ENCODE measurements around the gene PROM1.
A peak's percentile ranks its signal among the peaks of the same experiment; 100 is the strongest.

Gene PROM1

DNA sequence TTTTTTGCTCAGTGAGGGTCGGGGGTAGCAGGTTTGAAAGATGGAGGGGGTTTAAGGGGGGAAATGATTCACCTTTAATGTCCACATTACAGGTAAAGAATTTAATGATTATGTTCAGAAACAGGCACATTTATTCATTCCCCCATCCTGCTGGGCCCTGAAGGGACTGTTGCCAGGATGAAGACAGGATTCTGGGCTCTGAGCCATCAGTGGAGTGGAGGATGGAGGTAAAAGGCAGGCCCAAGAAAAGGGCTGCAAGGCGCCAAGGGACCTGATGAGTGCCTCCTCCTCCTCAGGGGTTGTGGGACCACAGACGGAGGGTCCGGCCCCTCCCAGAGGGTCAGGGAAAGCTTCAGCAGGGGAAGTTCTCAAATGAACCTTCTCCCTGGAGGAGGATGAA, 40.4 kb upstream of the PROM1 start:
- no peak overlapping the region for H3K4me3 ChIP-seq (ENCODE audit: low read depth in 1 of 2, low read length in 2 of 2)
- H3K79me2 ChIP-seq (ENCODE audit: insufficient read depth, low read length) = no peaks in the 10 kb centered on the region
- H3K27ac ChIP-seq (ENCODE audit: low read length) = no peak overlapping the region
- H3K9me3 ChIP-seq (ENCODE audit: insufficient read depth, low read length, severe bottlenecking) = no peaks in the 10 kb centered on the region
- no peak for TF ChIP-seq EZH2 (IDR thresholded peaks at IDR 0.05; ENCODE audit: borderline replicate concordance, low read depth, low read length, severe bottlenecking)
- TF ChIP-seq, protein P1, sequence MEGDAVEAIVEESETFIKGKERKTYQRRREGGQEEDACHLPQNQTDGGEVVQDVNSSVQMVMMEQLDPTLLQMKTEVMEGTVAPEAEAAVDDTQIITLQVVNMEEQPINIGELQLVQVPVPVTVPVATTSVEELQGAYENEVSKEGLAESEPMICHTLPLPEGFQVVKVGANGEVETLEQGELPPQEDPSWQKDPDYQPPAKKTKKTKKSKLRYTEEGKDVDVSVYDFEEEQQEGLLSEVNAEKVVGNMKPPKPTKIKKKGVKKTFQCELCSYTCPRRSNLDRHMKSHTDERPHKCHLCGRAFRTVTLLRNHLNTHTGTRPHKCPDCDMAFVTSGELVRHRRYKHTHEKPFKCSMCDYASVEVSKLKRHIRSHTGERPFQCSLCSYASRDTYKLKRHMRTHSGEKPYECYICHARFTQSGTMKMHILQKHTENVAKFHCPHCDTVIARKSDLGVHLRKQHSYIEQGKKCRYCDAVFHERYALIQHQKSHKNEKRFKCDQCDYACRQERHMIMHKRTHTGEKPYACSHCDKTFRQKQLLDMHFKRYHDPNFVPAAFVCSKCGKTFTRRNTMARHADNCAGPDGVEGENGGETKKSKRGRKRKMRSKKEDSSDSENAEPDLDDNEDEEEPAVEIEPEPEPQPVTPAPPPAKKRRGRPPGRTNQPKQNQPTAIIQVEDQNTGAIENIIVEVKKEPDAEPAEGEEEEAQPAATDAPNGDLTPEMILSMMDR (IDR thresholded peaks at IDR 0.05; ENCODE audit: borderline replicate concordance, extremely low read depth, low read length, poor library complexity, severe bottlenecking) = no peak
- ATAC-seq (ENCODE audit: insufficient read depth, low read depth) = no peak
- H3K9ac ChIP-seq (ENCODE audit: low read depth, low read length) = no peak overlapping the region
- peaks cover 24% of the 10 kb centered on the region for H3K27me3 ChIP-seq (ENCODE audit: insufficient read depth, low read length, poor library complexity)
- H3K36me3 ChIP-seq (ENCODE audit: insufficient read depth, low read length) = no peaks in the 10 kb centered on the region
- no peaks in the 10 kb centered on the region for H4K20me1 ChIP-seq (ENCODE audit: insufficient read depth, low read length)
- no peak overlapping the region for H2AFZ ChIP-seq (ENCODE audit: low read depth, low read length)
- no peak for DNase-seq
- no peaks in the 10 kb centered on the region for H3K4me1 ChIP-seq (ENCODE audit: insufficient read depth, low read length)
- H3K4me2 ChIP-seq (ENCODE audit: insufficient read depth, low read length) = no peak overlapping the region

DNA sequence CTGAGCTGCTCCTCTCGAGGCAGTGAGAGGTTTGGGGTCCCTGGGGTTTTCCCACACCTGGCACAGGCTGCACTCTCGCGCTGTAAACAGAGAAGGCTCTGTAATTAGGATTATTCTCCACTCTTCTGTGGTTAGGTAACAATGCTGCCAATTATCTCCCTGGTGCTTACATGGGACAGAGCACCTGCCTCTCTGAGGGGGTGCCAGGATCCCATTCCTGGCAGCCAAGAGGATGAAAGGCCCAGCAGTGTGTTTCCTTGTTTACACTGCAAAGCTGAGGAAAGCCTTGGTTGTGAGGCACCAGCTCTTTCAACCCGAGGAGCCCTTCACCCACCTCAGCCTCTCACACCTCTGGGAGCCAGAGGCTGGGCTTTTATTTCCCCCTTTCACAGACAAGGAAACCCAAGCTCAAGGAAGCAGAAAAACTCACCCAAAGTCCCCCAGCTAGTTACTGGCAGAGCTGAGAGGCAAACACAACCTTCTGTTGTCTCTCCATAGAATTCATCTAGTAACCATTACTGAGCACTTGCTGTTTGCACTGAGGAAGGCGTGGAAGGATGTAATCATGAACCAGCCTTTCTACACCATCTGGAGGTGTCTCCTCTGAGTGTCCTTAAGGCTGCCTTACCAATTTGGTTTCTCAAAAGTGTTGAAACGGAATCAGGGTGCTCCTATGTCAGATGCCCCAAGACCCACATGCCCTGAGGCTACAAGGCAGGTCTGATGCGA, 39.7 kb upstream of the PROM1 start:
- DNase-seq (no peak), ATAC-seq (ENCODE audit: insufficient read depth, low read depth) (peak; percentile 15; the same call in 1 of the 3 replicates)
- H3K9ac ChIP-seq (ENCODE audit: low read depth, low read length) = no peak overlapping the region
- no peaks in the 10 kb centered on the region for H3K36me3 ChIP-seq (ENCODE audit: insufficient read depth, low read length)
- TF ChIP-seq, protein P1 (IDR thresholded peaks at IDR 0.05; ENCODE audit: borderline replicate concordance, extremely low read depth, low read length, poor library complexity, severe bottlenecking) = no peak
- TF ChIP-seq EZH2 (IDR thresholded peaks at IDR 0.05; ENCODE audit: borderline replicate concordance, low read depth, low read length, severe bottlenecking) = no peak
- H3K27ac ChIP-seq (ENCODE audit: low read length) = no peak overlapping the region
- no peaks in the 10 kb centered on the region for H3K79me2 ChIP-seq (ENCODE audit: insufficient read depth, low read length)
- peaks cover 24% of the 10 kb centered on the region for H3K27me3 ChIP-seq (ENCODE audit: insufficient read depth, low read length, poor library complexity)
- no peaks in the 10 kb centered on the region for H3K9me3 ChIP-seq (ENCODE audit: insufficient read depth, low read length, severe bottlenecking)
- H3K4me2 ChIP-seq (ENCODE audit: insufficient read depth, low read length) = no peak overlapping the region
- H2AFZ ChIP-seq (ENCODE audit: low read depth, low read length) = no peak overlapping the region
- H3K4me3 ChIP-seq (ENCODE audit: low read depth in 1 of 2, low read length in 2 of 2) = no peak overlapping the region
- H3K4me1 ChIP-seq (ENCODE audit: insufficient read depth, low read length) = no peaks in the 10 kb centered on the region
- H4K20me1 ChIP-seq (ENCODE audit: insufficient read depth, low read length) = no peaks in the 10 kb centered on the region

DNA sequence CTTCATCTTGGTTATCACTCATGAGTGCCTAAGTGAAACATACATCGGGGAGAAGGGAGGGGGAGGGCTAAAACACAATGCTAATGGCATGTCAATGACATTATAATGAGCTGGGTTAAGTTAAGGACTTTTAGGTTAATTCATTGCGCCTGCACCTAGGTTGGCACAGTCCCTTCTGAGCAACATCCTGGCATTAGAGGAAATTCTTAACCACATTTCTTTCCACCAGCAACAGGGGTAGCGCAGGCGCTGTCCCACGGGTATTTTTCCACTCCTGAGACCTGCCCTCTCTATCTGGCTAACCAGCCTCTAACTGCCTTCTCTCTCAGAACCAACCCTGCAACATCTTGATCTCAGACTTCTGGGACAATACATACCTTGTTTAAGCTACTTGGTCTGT, 39.0 kb upstream of the PROM1 start:
- peak; percentile 66 for ATAC-seq (ENCODE audit: insufficient read depth, low read depth)
- no peak overlapping the region for H3K4me3 ChIP-seq (ENCODE audit: low read depth in 1 of 2, low read length in 2 of 2)
- no peaks in the 10 kb centered on the region for H4K20me1 ChIP-seq (ENCODE audit: insufficient read depth, low read length)
- H3K4me2 ChIP-seq (ENCODE audit: insufficient read depth, low read length) = no peak overlapping the region
- no peaks in the 10 kb centered on the region for H3K79me2 ChIP-seq (ENCODE audit: insufficient read depth, low read length)
- no peak overlapping the region for H2AFZ ChIP-seq (ENCODE audit: low read depth, low read length)
- no peak overlapping the region for H3K9ac ChIP-seq (ENCODE audit: low read depth, low read length)
- H3K4me1 ChIP-seq (ENCODE audit: insufficient read depth, low read length) = no peaks in the 10 kb centered on the region
- peaks cover 19% of the 10 kb centered on the region for H3K27me3 ChIP-seq (ENCODE audit: insufficient read depth, low read length, poor library complexity)
- no peaks in the 10 kb centered on the region for H3K36me3 ChIP-seq (ENCODE audit: insufficient read depth, low read length)
- no peak overlapping the region for H3K27ac ChIP-seq (ENCODE audit: low read length)
- peak; percentile 19 for DNase-seq
- no peaks in the 10 kb centered on the region for H3K9me3 ChIP-seq (ENCODE audit: insufficient read depth, low read length, severe bottlenecking)
- TF ChIP-seq EZH2 (IDR thresholded peaks at IDR 0.05; ENCODE audit: borderline replicate concordance, low read depth, low read length, severe bottlenecking) = no peak

DNA sequence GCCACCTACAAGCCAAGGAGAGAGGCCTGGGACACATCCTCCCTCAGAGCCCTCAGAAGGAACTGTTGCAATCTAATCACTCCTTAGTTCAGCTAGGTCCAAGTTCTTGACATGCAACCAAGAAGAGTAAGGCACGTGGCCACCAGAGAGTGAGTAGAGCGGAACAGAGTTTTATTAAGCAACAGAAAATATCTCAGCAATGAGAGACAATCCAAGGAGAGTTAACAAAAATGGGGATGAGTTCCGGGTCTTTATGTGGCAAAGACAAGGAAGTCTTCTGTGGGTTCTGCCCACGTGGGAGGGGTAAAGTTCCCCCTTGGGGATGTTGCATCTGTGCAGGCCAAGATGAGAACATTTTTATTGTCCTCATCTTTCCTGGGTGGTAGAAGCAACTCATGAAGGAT, 38.5 kb upstream of the PROM1 start:
- no peak overlapping the region for H2AFZ ChIP-seq (ENCODE audit: low read depth, low read length)
- no peak overlapping the region for H3K9ac ChIP-seq (ENCODE audit: low read depth, low read length)
- ATAC-seq (ENCODE audit: insufficient read depth, low read depth) = no peak
- no peaks in the 10 kb centered on the region for H3K79me2 ChIP-seq (ENCODE audit: insufficient read depth, low read length)
- H3K9me3 ChIP-seq (ENCODE audit: insufficient read depth, low read length, severe bottlenecking) = no peaks in the 10 kb centered on the region
- no peaks in the 10 kb centered on the region for H4K20me1 ChIP-seq (ENCODE audit: insufficient read depth, low read length)
- no peaks in the 10 kb centered on the region for H3K4me1 ChIP-seq (ENCODE audit: insufficient read depth, low read length)
- no peak for DNase-seq
- TF ChIP-seq, protein P1 (IDR thresholded peaks at IDR 0.05; ENCODE audit: borderline replicate concordance, extremely low read depth, low read length, poor library complexity, severe bottlenecking) = no peak
- no peak for TF ChIP-seq EZH2 (IDR thresholded peaks at IDR 0.05; ENCODE audit: borderline replicate concordance, low read depth, low read length, severe bottlenecking)
- no peak overlapping the region for H3K4me3 ChIP-seq (ENCODE audit: low read depth in 1 of 2, low read length in 2 of 2)
- no peak overlapping the region for H3K27ac ChIP-seq (ENCODE audit: low read length)
- H3K27me3 ChIP-seq (ENCODE audit: insufficient read depth, low read length, poor library complexity) = peaks cover 17% of the 10 kb centered on the region
- H3K36me3 ChIP-seq (ENCODE audit: insufficient read depth, low read length) = no peaks in the 10 kb centered on the region
- H3K4me2 ChIP-seq (ENCODE audit: insufficient read depth, low read length) = no peak overlapping the region

All from DND-41 (cell line).